ENCODE measurements around the gene C3AR1. TPM values are rescaled to one million over a fixed set of nuclear protein-coding genes. Genes with fewer than 3 reads are reported as not detected.

Gene C3AR1
- total RNA-seq, 1 experiment from 2014 or later = 0.09 TPM

DNA sequence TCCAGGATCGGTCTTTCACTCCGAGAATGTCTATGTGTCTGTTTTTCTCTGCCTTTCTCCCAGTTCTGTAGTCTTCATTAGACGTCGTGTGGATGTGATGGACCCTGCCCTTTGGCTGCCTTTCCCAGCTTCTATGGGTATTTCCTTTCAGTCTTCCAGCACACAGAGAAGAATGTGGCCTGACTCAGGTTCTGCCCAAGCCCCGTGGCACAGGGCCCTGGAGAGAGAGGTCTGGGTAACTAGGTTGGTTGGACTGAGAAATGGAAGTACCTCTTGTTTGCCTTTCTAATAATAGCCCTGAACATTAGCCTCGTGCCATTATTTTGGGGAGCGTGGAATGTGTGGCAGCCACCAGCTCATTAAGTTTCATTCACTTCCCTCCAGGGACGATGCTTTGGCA lies 29.8 kb downstream of the C3AR1 start:
- POLR2A ChIA-PET = no interaction called here
- DNase-seq (ENCODE audit: low spot score) = no peak

GRCh38 chr12:8035440-8036010 lies 30.6 kb downstream of the C3AR1 start:
- Mint-ChIP-seq H3K9me3 (no peaks in the 10 kb centered on the region), H3K4me3 (peak overlapping the region; percentile 11), H3K27ac (no peak overlapping the region), H3K4me1 (peaks cover 68% of the 10 kb centered on the region), H3K27me3 (ENCODE audit: low read depth) (no peaks in the 10 kb centered on the region), H3K36me3 (peaks cover under 1% of the 10 kb centered on the region; the same call in 1 of the 2 replicates)
- ChIA-PET CTCF (interaction anchor here (1.8 to 2.0 kb wide), 2 partner anchors 10 to 43 kb away, joined by 8 to 11 read pairs; no protein-coding TSS in a partner anchor), POLR2A (no interaction called here)
- ATAC-seq = no peak
- TF ChIP-seq SOX15 (CRISPR knock-in tag; IDR thresholded peaks at IDR 0.05) (no peak), ZNF396 (CRISPR knock-in tag; IDR thresholded peaks at IDR 0.05; ENCODE audit: borderline replicate concordance) (no peak), NR2C2 (CRISPR knock-in tag; IDR thresholded peaks at IDR 0.05) (no peak)
- no peak for DNase-seq (ENCODE audit: low spot score)

More for the DNA sequence above, 29.8 kb downstream of the C3AR1 start:
- Mint-ChIP-seq H3K4me3 (no peak overlapping the region), H3K9me3 (no peaks in the 10 kb centered on the region), H3K4me1 (peaks cover 66% of the 10 kb centered on the region), H3K36me3 (peaks cover 5% of the 10 kb centered on the region; the same call in 1 of the 2 replicates), H3K27ac (no peak overlapping the region), H3K27me3 (ENCODE audit: low read depth) (no peaks in the 10 kb centered on the region)
- ATAC-seq = no peak
- no peak for TF ChIP-seq ZNF219 (CRISPR knock-in tag; IDR thresholded peaks at IDR 0.05; ENCODE audit: borderline replicate concordance)
- no peak for TF ChIP-seq NR2C2 (CRISPR knock-in tag; IDR thresholded peaks at IDR 0.05)
- no peak for TF ChIP-seq PRRX2 (CRISPR knock-in tag; IDR thresholded peaks at IDR 0.05)
- TF ChIP-seq, protein P1, sequence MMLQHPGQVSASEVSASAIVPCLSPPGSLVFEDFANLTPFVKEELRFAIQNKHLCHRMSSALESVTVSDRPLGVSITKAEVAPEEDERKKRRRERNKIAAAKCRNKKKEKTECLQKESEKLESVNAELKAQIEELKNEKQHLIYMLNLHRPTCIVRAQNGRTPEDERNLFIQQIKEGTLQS (CRISPR knock-in tag; conservative IDR thresholded peaks at IDR 0.05) = no peak
- TF ChIP-seq GTF2I (CRISPR knock-in tag; conservative IDR thresholded peaks at IDR 0.05) = no peak
- TF ChIP-seq, protein P2, sequence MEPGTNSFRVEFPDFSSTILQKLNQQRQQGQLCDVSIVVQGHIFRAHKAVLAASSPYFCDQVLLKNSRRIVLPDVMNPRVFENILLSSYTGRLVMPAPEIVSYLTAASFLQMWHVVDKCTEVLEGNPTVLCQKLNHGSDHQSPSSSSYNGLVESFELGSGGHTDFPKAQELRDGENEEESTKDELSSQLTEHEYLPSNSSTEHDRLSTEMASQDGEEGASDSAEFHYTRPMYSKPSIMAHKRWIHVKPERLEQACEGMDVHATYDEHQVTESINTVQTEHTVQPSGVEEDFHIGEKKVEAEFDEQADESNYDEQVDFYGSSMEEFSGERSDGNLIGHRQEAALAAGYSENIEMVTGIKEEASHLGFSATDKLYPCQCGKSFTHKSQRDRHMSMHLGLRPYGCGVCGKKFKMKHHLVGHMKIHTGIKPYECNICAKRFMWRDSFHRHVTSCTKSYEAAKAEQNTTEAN (CRISPR knock-in tag; IDR thresholded peaks at IDR 0.05) = no peak
- TF ChIP-seq ESRRA (CRISPR knock-in tag; IDR thresholded peaks at IDR 0.05; ENCODE audit: borderline replicate concordance) = no peak
- TF ChIP-seq, protein P3, sequence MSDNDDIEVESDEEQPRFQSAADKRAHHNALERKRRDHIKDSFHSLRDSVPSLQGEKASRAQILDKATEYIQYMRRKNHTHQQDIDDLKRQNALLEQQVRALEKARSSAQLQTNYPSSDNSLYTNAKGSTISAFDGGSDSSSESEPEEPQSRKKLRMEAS (CRISPR knock-in tag; IDR thresholded peaks at IDR 0.05) = no peak
- no peak for TF ChIP-seq SP1 (CRISPR knock-in tag; conservative IDR thresholded peaks at IDR 0.05)
- TF ChIP-seq, protein P4, sequence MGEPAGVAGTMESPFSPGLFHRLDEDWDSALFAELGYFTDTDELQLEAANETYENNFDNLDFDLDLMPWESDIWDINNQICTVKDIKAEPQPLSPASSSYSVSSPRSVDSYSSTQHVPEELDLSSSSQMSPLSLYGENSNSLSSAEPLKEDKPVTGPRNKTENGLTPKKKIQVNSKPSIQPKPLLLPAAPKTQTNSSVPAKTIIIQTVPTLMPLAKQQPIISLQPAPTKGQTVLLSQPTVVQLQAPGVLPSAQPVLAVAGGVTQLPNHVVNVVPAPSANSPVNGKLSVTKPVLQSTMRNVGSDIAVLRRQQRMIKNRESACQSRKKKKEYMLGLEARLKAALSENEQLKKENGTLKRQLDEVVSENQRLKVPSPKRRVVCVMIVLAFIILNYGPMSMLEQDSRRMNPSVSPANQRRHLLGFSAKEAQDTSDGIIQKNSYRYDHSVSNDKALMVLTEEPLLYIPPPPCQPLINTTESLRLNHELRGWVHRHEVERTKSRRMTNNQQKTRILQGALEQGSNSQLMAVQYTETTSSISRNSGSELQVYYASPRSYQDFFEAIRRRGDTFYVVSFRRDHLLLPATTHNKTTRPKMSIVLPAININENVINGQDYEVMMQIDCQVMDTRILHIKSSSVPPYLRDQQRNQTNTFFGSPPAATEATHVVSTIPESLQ (CRISPR knock-in tag; IDR thresholded peaks at IDR 0.05) = no peak
- CTCF ChIA-PET = no interaction called here

DNA sequence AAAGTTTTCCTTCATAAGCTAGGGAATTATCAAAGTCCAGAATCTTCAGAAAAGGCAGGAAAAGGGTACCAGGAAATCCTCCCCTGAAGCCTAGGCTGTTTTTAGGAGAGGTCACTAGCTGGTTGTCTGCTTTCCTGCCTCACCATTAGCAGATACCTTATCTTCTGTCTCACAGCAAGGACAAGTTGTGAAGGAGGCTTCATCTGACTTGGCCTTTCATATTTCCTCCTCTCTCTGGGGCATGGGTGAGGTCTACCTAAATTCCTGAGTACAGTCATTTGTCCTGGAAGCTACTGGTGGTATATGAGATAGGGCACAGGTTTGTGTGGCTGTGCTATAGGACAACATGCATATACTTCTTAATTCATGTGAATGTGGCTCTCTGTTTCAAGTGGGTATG lies 31.4 kb downstream of the C3AR1 start:
- CTCF ChIA-PET = interaction anchor here (1.0 to 2.0 kb wide), 3 partner anchors 11 to 101 kb away, joined by 4 to 11 read pairs (median 8); no protein-coding TSS in a partner anchor
- H3K27ac Mint-ChIP-seq = no peak overlapping the region
- peak overlapping the region; percentile 86 for H3K4me3 Mint-ChIP-seq
- POLR2A ChIA-PET = no interaction called here
- peaks cover 68% of the 10 kb centered on the region for H3K4me1 Mint-ChIP-seq
- TF ChIP-seq ZNF138 (CRISPR knock-in tag; conservative IDR thresholded peaks at IDR 0.05) (no peak), ZNF396 (CRISPR knock-in tag; IDR thresholded peaks at IDR 0.05; ENCODE audit: borderline replicate concordance) (no peak), ETV6 (CRISPR knock-in tag; IDR thresholded peaks at IDR 0.05) (no peak)
- H3K9me3 Mint-ChIP-seq = no peaks in the 10 kb centered on the region
- H3K27me3 Mint-ChIP-seq (ENCODE audit: low read depth) = no peaks in the 10 kb centered on the region
- H3K36me3 Mint-ChIP-seq = no peaks in the 10 kb centered on the region
- DNase-seq (ENCODE audit: low spot score) = no peak
- ATAC-seq = no peak
